Panc1 (cell line): Measurements from ENCODE around the gene SSUH2. TPM values are rescaled to one million over a fixed set of nuclear protein-coding genes. Genes with fewer than 3 reads are reported as not detected.

ENCODE experiments used
- ATAC-seq: fragments of 200-7000 bp; cut with Tn5 transposase; 2 replicates; pipeline ENCODE4 v1.9.1; 2020; ENCODE audit warnings: mild to moderate bottlenecking, moderate library complexity
- BruUV-seq: library from RNA; stranded (reverse); fragments of 400-500 nt; replicated peaks from 2 replicates; lab custom pipeline; 2021; lab: Mats Ljungman, UMichigan
- CTCF ChIA-PET: fragments of 300-600 bp; sonication (Branson Sonifier 250); formaldehyde crosslinking; loops from one replicate; lab custom pipeline; 2022; ENCODE audit warnings: antibody characterized with exemption; lab: Charles Lee
- POLR2A ChIA-PET: fragments of 300-600 bp; sonication (Branson Sonifier 250); formaldehyde crosslinking; loops from one replicate; lab custom pipeline; 2022; ENCODE audit warnings: antibody characterized with exemption; lab: Charles Lee
- DNase-seq: peaks from one replicate; pipeline ENCODE4 v3.0.0-alpha.2; 2010; ENCODE audit warnings: low read depth, low spot score
- H3K27ac ChIP-seq: 2 replicates; pipeline ENCODE4 v1.5.1; 2011; ENCODE audit warnings: mild to moderate bottlenecking, low read length, inconsistent platforms
- H3K27me3 ChIP-seq: fragments of 200-500 bp; sonication (Bioruptor generic); 2 replicates; pipeline ENCODE4 v1.6.0; 2014; ENCODE audit warnings: low read length, inconsistent platforms; ENCODE audit not compliant: control insufficient read depth, insufficient read depth
- H3K36me3 ChIP-seq: fragments of 200-500 bp; sonication (Bioruptor generic); 2 replicates; pipeline ENCODE4 v1.5.1; 2014; ENCODE audit warnings: inconsistent platforms, mild to moderate bottlenecking, low read length, moderate library complexity; ENCODE audit not compliant: control insufficient read depth, insufficient read depth
- H3K4me1 ChIP-seq: 2 replicates; pipeline ENCODE4 v1.5.1; 2011; ENCODE audit warnings: inconsistent platforms, mild to moderate bottlenecking, low read length, moderate library complexity; ENCODE audit not compliant: control insufficient read depth, insufficient read depth
- H3K4me3 ChIP-seq, 2 experiments: 2 replicates each; pipeline ENCODE4 v1.5.1; 2011 to 2012; ENCODE audit warnings: low read depth in 2 of 2, low read length in 2 of 2, mild to moderate bottlenecking in 2 of 2, inconsistent platforms in 1 of 2, moderate library complexity in 1 of 2
- H3K9me3 ChIP-seq: fragments of 200-500 bp; sonication (Bioruptor generic); 2 replicates; pipeline ENCODE4 v1.5.1; 2014; ENCODE audit warnings: low read depth, mild to moderate bottlenecking, inconsistent platforms, low read length, moderate library complexity; ENCODE audit not compliant: control insufficient read depth, insufficient read depth
- POLR2AphosphoS5 ChIP-seq: IDR thresholded peaks from 2 replicates; pipeline ENCODE4 v1.6.1; 2012; ENCODE audit warnings: mild to moderate bottlenecking, low read depth, low read length, moderate library complexity
- SIN3A ChIP-seq: IDR thresholded peaks from 2 replicates; pipeline ENCODE4 v1.6.1; 2012; ENCODE audit warnings: low read depth, mild to moderate bottlenecking, low read length, moderate library complexity, borderline replicate concordance; ENCODE audit not compliant: insufficient read depth
- TCF7L2 ChIP-seq: IDR thresholded peaks from 2 replicates; pipeline ENCODE4 v1.6.1; 2011; ENCODE audit warnings: mild to moderate bottlenecking, low read depth, low read length, inconsistent platforms
- in situ Hi-C: cut with HindIII; loops from 2 replicates; pipeline ENCODE4 v1.10.0; 2016; ENCODE audit warnings: low sequenced_read_pairs, low pct_unique_long_range_greater_than_20kb
- intact Hi-C: fragments of 100-400 bp; cut with micrococcal nuclease; formaldehyde crosslinking; loops from one replicate; pipeline ENCODE4 v1.10.0; 2022; ENCODE audit not compliant: unreplicated experiment
- total RNA-seq: library from RNA; stranded (reverse); gene quantifications from one replicate; pipeline ENCODE4 v1.2.1, GENCODE V29; 2021; ENCODE audit not compliant: unreplicated experiment
- TF ChIP-seq, protein P1 (sequence below): fragments of 450-650 bp; IDR thresholded peaks from 2 replicates; pipeline ENCODE4 v1.5.1; 2017; ENCODE audit warnings: mild to moderate bottlenecking
- TF ChIP-seq, protein P2 (sequence below), 2 experiments: IDR thresholded peaks; 2 replicates each; pipeline ENCODE4 v1.6.1; 2011 to 2012; ENCODE audit warnings: low read depth in 2 of 2, control low read depth in 1 of 2, low read length in 1 of 2, mild to moderate bottlenecking in 1 of 2, moderate library complexity in 1 of 2; ENCODE audit not compliant: insufficient read depth in 1 of 2

SSUH2 gene
- total RNA-seq, 1 experiment from 2014 or later, result not detected

DNA sequence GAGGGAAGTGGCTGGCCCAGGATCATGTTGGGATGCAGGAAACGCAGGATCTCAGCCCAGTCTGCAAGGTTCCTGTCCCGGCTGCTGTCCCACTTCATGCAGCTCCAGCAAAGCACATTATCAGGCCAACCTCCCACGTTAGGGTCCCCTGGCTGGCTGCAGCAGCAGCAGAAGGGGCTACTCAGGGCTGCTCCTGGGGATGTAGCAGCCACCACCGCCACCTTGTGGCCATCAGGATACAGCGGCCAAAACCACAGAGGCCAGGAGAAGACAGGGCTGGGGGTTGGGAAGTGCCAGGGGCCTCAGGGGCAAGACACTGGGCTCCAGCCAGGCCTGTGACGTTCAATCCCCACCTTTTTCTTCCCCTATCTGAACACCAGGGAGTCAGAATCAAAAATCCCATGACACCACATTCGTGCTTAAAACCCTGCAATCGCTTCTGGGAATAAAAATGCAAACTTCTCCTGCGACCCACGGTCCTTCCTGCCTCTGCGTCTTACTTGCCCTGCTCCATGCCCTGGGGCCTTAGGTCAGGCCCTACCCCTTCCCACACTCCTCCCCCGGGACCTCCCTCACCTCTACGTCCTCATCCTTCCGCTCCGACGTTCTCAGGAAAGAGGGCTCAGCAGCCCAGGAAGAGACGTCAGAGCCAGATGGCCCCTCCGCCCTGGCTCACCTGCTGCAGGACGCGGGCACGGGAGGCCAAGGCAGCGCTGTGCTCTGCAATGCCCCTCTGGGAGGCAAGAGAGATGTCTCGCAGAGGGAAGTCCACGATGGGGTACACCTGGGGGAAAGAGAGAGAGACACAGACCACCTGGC, 21.5 kb downstream of the SSUH2 start:
- H3K36me3 ChIP-seq, result no peaks in the 10 kb centered on the region
- ATAC-seq (peak; percentile 87), DNase-seq (no peak)
- H3K27me3 ChIP-seq, result no peaks in the 10 kb centered on the region
- no peak overlapping the region for H3K4me3 ChIP-seq
- 0 out of 2 replicates have a peak overlapping the region, but pooled peaks have one; percentile 34 for H3K27ac ChIP-seq
- in situ Hi-C loops, result no loop called here
- TF ChIP-seq SIN3A, result no peak
- no peak for TF ChIP-seq POLR2AphosphoS5
- TF ChIP-seq, protein P1, sequence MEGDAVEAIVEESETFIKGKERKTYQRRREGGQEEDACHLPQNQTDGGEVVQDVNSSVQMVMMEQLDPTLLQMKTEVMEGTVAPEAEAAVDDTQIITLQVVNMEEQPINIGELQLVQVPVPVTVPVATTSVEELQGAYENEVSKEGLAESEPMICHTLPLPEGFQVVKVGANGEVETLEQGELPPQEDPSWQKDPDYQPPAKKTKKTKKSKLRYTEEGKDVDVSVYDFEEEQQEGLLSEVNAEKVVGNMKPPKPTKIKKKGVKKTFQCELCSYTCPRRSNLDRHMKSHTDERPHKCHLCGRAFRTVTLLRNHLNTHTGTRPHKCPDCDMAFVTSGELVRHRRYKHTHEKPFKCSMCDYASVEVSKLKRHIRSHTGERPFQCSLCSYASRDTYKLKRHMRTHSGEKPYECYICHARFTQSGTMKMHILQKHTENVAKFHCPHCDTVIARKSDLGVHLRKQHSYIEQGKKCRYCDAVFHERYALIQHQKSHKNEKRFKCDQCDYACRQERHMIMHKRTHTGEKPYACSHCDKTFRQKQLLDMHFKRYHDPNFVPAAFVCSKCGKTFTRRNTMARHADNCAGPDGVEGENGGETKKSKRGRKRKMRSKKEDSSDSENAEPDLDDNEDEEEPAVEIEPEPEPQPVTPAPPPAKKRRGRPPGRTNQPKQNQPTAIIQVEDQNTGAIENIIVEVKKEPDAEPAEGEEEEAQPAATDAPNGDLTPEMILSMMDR, result peak; percentile 89
- TF ChIP-seq, protein P2, sequence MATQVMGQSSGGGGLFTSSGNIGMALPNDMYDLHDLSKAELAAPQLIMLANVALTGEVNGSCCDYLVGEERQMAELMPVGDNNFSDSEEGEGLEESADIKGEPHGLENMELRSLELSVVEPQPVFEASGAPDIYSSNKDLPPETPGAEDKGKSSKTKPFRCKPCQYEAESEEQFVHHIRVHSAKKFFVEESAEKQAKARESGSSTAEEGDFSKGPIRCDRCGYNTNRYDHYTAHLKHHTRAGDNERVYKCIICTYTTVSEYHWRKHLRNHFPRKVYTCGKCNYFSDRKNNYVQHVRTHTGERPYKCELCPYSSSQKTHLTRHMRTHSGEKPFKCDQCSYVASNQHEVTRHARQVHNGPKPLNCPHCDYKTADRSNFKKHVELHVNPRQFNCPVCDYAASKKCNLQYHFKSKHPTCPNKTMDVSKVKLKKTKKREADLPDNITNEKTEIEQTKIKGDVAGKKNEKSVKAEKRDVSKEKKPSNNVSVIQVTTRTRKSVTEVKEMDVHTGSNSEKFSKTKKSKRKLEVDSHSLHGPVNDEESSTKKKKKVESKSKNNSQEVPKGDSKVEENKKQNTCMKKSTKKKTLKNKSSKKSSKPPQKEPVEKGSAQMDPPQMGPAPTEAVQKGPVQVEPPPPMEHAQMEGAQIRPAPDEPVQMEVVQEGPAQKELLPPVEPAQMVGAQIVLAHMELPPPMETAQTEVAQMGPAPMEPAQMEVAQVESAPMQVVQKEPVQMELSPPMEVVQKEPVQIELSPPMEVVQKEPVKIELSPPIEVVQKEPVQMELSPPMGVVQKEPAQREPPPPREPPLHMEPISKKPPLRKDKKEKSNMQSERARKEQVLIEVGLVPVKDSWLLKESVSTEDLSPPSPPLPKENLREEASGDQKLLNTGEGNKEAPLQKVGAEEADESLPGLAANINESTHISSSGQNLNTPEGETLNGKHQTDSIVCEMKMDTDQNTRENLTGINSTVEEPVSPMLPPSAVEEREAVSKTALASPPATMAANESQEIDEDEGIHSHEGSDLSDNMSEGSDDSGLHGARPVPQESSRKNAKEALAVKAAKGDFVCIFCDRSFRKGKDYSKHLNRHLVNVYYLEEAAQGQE (IDR thresholded peaks at IDR 0.05; ENCODE audit: insufficient read depth in 1 of 2, low read depth in 2 of 2, low read length in 1 of 2), result no peak
- TF ChIP-seq TCF7L2, result no peak
- intact Hi-C loops, result loop anchor here (1.0 to 5.0 kb wide), 2 partner anchors 121 to 181 kb away; partner anchors contain the start of gene LMCD1
- ChIA-PET CTCF (interaction anchor here (0.6 to 1.3 kb wide), 2 partner anchors 180 to 206 kb away, joined by 4 read pairs; no protein-coding TSS in a partner anchor), POLR2A (no interaction called here)
- H3K9me3 ChIP-seq, result no peaks in the 10 kb centered on the region
- BruUV-seq, result no TSS peak
- peaks cover 6% of the 10 kb centered on the region for H3K4me1 ChIP-seq

DNA sequence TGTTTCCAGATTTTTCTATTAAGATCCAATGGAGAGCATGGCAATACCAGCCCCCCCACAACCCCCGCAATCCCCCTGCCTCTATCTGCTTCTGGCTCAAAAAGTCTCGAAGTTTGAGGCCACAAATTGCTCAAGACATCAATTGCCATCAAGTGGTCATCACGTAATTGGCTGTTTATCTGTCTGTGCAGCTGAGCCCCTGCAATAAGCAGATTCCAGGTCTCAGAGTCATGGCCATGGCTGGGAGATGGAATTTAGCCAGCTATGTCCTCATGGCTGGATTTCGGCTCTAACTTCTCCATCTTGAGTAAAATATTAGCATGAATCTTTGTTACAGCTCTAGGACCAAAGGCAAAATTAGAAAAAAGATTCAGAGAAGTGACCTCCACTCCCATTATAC, 22.7 kb downstream of the SSUH2 start:
- Histone ChIP-seq H3K4me3 (no peak overlapping the region), H3K4me1 (peaks cover 6% of the 10 kb centered on the region), H3K27ac (no peak overlapping the region), H3K9me3 (no peaks in the 10 kb centered on the region), H3K27me3 (no peaks in the 10 kb centered on the region), H3K36me3 (no peaks in the 10 kb centered on the region)
- in situ Hi-C loops (no loop called here), intact Hi-C loops (loop anchor here (1.0 to 5.0 kb wide), 2 partner anchors 120 to 180 kb away; partner anchors contain the start of gene LMCD1)
- ChIA-PET POLR2A (interaction anchor here (0.6 kb wide), 1 partner anchor 189 kb away, joined by 14 read pairs; no protein-coding TSS in a partner anchor), CTCF (interaction anchor here (1.3 kb wide), 1 partner anchor 178 kb away, joined by 4 read pairs; no protein-coding TSS in a partner anchor)
- TF ChIP-seq, protein P2 (IDR thresholded peaks at IDR 0.05; ENCODE audit: insufficient read depth in 1 of 2, low read depth in 2 of 2, low read length in 1 of 2), result no peak
- TF ChIP-seq SIN3A, result no peak
- TF ChIP-seq POLR2AphosphoS5, result no peak
- DNase-seq (no peak), ATAC-seq (no peak)
- BruUV-seq, result no TSS peak
